Measurements from ENCODE around the gene CD3G. TPM values are rescaled to one million over a fixed set of nuclear protein-coding genes. Genes with fewer than 3 reads are reported as not detected.

The CD3G gene
- total RNA-seq, 1 experiment from 2014 or later, result 0.15 TPM

GRCh38 chr11:118322721-118323120, 21.4 kb upstream of the CD3G start:
- intact Hi-C loops (cut with micrococcal nuclease; ENCODE audit: unreplicated experiment), result no loop called here
- Histone ChIP-seq H3K27me3 (ENCODE audit: control insufficient read depth, insufficient read depth, low read length) (no peaks in the 10 kb centered on the region), H3K27ac (ENCODE audit: low read length) (no peak overlapping the region), H3K36me3 (ENCODE audit: control insufficient read depth, insufficient read depth, low read length) (no peaks in the 10 kb centered on the region), H3K4me3 (ENCODE audit: low read depth in 2 of 2, low read length in 2 of 2) (no peak overlapping the region), H3K9me3 (ENCODE audit: control insufficient read depth, insufficient read depth, low read depth, low read length) (no peaks in the 10 kb centered on the region), H3K4me1 (ENCODE audit: control insufficient read depth, insufficient read depth, low read length) (no peaks in the 10 kb centered on the region)
- POLR2A ChIA-PET, result no interaction called here
- no peak for DNase-seq (ENCODE audit: low read depth, low spot score)
- in situ Hi-C loops (cut with HindIII; ENCODE audit: low pct_unique_long_range_greater_than_20kb, low sequenced_read_pairs), result no loop called here
- TF ChIP-seq REST (IDR thresholded peaks at IDR 0.05; ENCODE audit: insufficient read depth in 1 of 2, low read depth in 2 of 2, low read length in 1 of 2), result no peak
- TF ChIP-seq TCF7L2 (IDR thresholded peaks at IDR 0.05; ENCODE audit: low read depth, low read length), result no peak
- no peak for TF ChIP-seq POLR2AphosphoS5 (IDR thresholded peaks at IDR 0.05; ENCODE audit: low read depth, low read length)
- no peak for TF ChIP-seq SIN3A (IDR thresholded peaks at IDR 0.05; ENCODE audit: borderline replicate concordance, insufficient read depth, low read depth, low read length)
- TF ChIP-seq CTCF (IDR thresholded peaks at IDR 0.05), result no peak
- no peak for ATAC-seq
- BruUV-seq (replicated peaks), result no TSS peak
- CTCF ChIA-PET, result no interaction called here

GRCh38 chr11:118325283-118325682, 18.9 kb upstream of the CD3G start:
- H3K36me3 ChIP-seq (ENCODE audit: control insufficient read depth, insufficient read depth, low read length), result no peaks in the 10 kb centered on the region
- no peak overlapping the region for H3K4me3 ChIP-seq (ENCODE audit: low read depth in 2 of 2, low read length in 2 of 2)
- ATAC-seq (no peak), DNase-seq (ENCODE audit: low read depth, low spot score) (no peak)
- ChIA-PET CTCF (no interaction called here), POLR2A (no interaction called here)
- BruUV-seq (replicated peaks), result no TSS peak
- in situ Hi-C loops (cut with HindIII; ENCODE audit: low pct_unique_long_range_greater_than_20kb, low sequenced_read_pairs), result no loop called here
- TF ChIP-seq REST (IDR thresholded peaks at IDR 0.05; ENCODE audit: insufficient read depth in 1 of 2, low read depth in 2 of 2, low read length in 1 of 2), result no peak
- TF ChIP-seq SIN3A (IDR thresholded peaks at IDR 0.05; ENCODE audit: borderline replicate concordance, insufficient read depth, low read depth, low read length), result no peak
- TF ChIP-seq CTCF (IDR thresholded peaks at IDR 0.05), result no peak
- no peak for TF ChIP-seq TCF7L2 (IDR thresholded peaks at IDR 0.05; ENCODE audit: low read depth, low read length)
- no peak for TF ChIP-seq POLR2AphosphoS5 (IDR thresholded peaks at IDR 0.05; ENCODE audit: low read depth, low read length)
- no peak overlapping the region for H3K27ac ChIP-seq (ENCODE audit: low read length)
- H3K9me3 ChIP-seq (ENCODE audit: control insufficient read depth, insufficient read depth, low read depth, low read length), result no peaks in the 10 kb centered on the region
- H3K4me1 ChIP-seq (ENCODE audit: control insufficient read depth, insufficient read depth, low read length), result no peaks in the 10 kb centered on the region
- intact Hi-C loops (cut with micrococcal nuclease; ENCODE audit: unreplicated experiment), result no loop called here
- H3K27me3 ChIP-seq (ENCODE audit: control insufficient read depth, insufficient read depth, low read length), result no peaks in the 10 kb centered on the region
